Ishikawa (cell line): ENCODE results near the gene TMEM120A.

Source experiments
- EP300 ChIP-seq: IDR thresholded peaks from 2 replicates; pipeline ENCODE4 v1.6.1; 2012; ENCODE audit warnings: borderline replicate concordance
- FOXM1 ChIP-seq: IDR thresholded peaks from 2 replicates; pipeline ENCODE4 v1.6.1; 2012; ENCODE audit warnings: low read depth, borderline replicate concordance
- TAF1 ChIP-seq: IDR thresholded peaks from 2 replicates; pipeline ENCODE4 v1.6.1; 2012; ENCODE audit warnings: low read depth, mild to moderate bottlenecking

GRCh38 chr7:76002822-76003221 is 8.4 kb upstream of the TMEM120A start:
- TF ChIP-seq TAF1, result no peak
- no peak for TF ChIP-seq FOXM1
- TF ChIP-seq EP300, result no peak
